GM12878 (cell line): ENCODE measurements around the gene ERC1. TPM values are rescaled to one million over a fixed set of nuclear protein-coding genes. Genes with fewer than 3 reads are reported as not detected.

Source experiments
- ATAC-seq: fragments of 200-7000 bp; cut with Tn5 transposase; 3 replicates; pipeline ENCODE4 v1.9.1; 2020; ENCODE audit warnings: mild to moderate bottlenecking, moderate library complexity
- BruUV-seq: library from RNA; stranded (reverse); fragments of 400-500 nt; replicated peaks from 2 replicates; lab custom pipeline; 2021; lab: Mats Ljungman, UMichigan
- CTCF ChIA-PET: fragments of 300-600 bp; sonication (Branson Sonifier 250); formaldehyde crosslinking; extraction: SDS; loops from one replicate; lab custom pipeline; 2021; ENCODE audit warnings: inconsistent platforms; lab: Yijun Ruan, JAX
- POLR2A ChIA-PET: fragments of 350-600 bp; formaldehyde crosslinking; extraction: SDS; loops from one replicate; lab custom pipeline; 2021; ENCODE audit warnings: inconsistent platforms; lab: Charles Lee
- RAD21 ChIA-PET: fragments of 300-600 bp; sonication (Branson Sonifier 250); formaldehyde crosslinking; loops from one replicate; lab custom pipeline; 2023; ENCODE audit warnings: antibody characterized with exemption; ENCODE audit not compliant: unreplicated experiment; lab: Charles Lee
- SMC1A ChIA-PET: fragments of 300-600 bp; sonication (Branson Sonifier 250); formaldehyde crosslinking; loops from one replicate; lab custom pipeline; 2023; ENCODE audit not compliant: unreplicated experiment, uncharacterized antibody; lab: Charles Lee
- DNase-seq: peaks from one replicate; pipeline ENCODE4 v3.0.0-alpha.2; 2011; ENCODE audit warnings: low read depth, low spot score
- FAIRE-seq: peaks from 3 replicates; lab custom pipeline; 2011; peaks lifted over from hg19 to GRCh38; lab: Jason Lieb, UNC
- H2AFZ ChIP-seq: 2 replicates; pipeline ENCODE4 v1.6.0; 2011; ENCODE audit warnings: low read depth, low read length, control low read depth; ENCODE audit not compliant: control insufficient read depth
- H3K27ac ChIP-seq: 2 replicates; pipeline ENCODE4 v1.5.1; 2011; ENCODE audit warnings: control low read depth; ENCODE audit not compliant: control insufficient read depth, insufficient read depth
- H3K27me3 ChIP-seq, 2 experiments: replicated peaks in 1 of 2; 2 replicates each; pipeline versions ENCODE4 v1.6.0 to v1.6.1; 2011; ENCODE audit warnings: low read length in 1 of 2; ENCODE audit not compliant: control insufficient read depth in 2 of 2, insufficient read depth in 2 of 2
- H3K36me3 ChIP-seq, 2 experiments: 2 replicates each; pipeline ENCODE4 v1.5.1; 2011; ENCODE audit warnings: low read length in 1 of 2; ENCODE audit not compliant: control insufficient read depth in 2 of 2, insufficient read depth in 2 of 2
- H3K4me1 ChIP-seq: 2 replicates; pipeline ENCODE4 v1.6.1; 2011; ENCODE audit warnings: mild to moderate bottlenecking, low read length, moderate library complexity, mixed read lengths; ENCODE audit not compliant: control insufficient read depth, insufficient read depth
- H3K4me2 ChIP-seq: 2 replicates; pipeline ENCODE4 v1.6.0; 2011; ENCODE audit warnings: control low read depth; ENCODE audit not compliant: control insufficient read depth, insufficient read depth
- H3K4me3 ChIP-seq: fragments of 200-600 bp; sonication (generic); 2 replicates; pipeline ENCODE4 v1.5.1; 2016
- H3K79me2 ChIP-seq: 2 replicates; pipeline ENCODE4 v1.6.0; 2011; ENCODE audit warnings: low read length; ENCODE audit not compliant: control insufficient read depth, insufficient read depth
- H3K9ac ChIP-seq: 2 replicates; pipeline ENCODE4 v1.8.0; 2011; ENCODE audit warnings: low read length, control low read depth, mixed read lengths; ENCODE audit not compliant: control insufficient read depth, insufficient read depth
- H3K9me3 ChIP-seq: replicated peaks from 3 replicates; pipeline ENCODE4 v1.5.1; 2011; ENCODE audit warnings: mild to moderate bottlenecking, low read length; ENCODE audit not compliant: control insufficient read depth, insufficient read depth
- H4K20me1 ChIP-seq: 2 replicates; pipeline ENCODE4 v1.6.0; 2011; ENCODE audit not compliant: control insufficient read depth, insufficient read depth
- CREM ChIP-seq: IDR thresholded peaks from 2 replicates; pipeline ENCODE4 v1.6.1; 2014; ENCODE audit warnings: antibody characterized with exemption, low read depth
- E4F1 ChIP-seq: fragments of 450-650 bp; IDR thresholded peaks from 2 replicates; pipeline ENCODE4 v1.6.1; 2018; ENCODE audit warnings: borderline replicate concordance, mild to moderate bottlenecking; ENCODE audit not compliant: partially characterized antibody
- GATAD2B ChIP-seq: fragments of 450-650 bp; conservative IDR thresholded peaks from 2 replicates; pipeline ENCODE4 v1.6.1; 2017; ENCODE audit warnings: low read depth, mild to moderate bottlenecking, moderate library complexity
- JUND ChIP-seq: IDR thresholded peaks from 2 replicates; pipeline ENCODE4 v1.6.1; 2012; ENCODE audit warnings: low read depth, mild to moderate bottlenecking, low read length, improper control_type of control experiment, moderate library complexity
- KLF5 ChIP-seq: fragments of 450-650 bp; IDR thresholded peaks from 2 replicates; pipeline ENCODE4 v1.6.1; 2014; ENCODE audit warnings: mild to moderate bottlenecking; ENCODE audit not compliant: partially characterized antibody
- NBN ChIP-seq: fragments of 450-650 bp; IDR thresholded peaks from 2 replicates; pipeline ENCODE4 v1.6.1; 2016
- POLR2AphosphoS5 ChIP-seq: IDR thresholded peaks from 2 replicates; pipeline ENCODE4 v1.6.1; 2011; ENCODE audit warnings: mild to moderate bottlenecking, low read length, inconsistent platforms
- RAD21 ChIP-seq: IDR thresholded peaks from 2 replicates; pipeline ENCODE4 v1.6.1; 2011; ENCODE audit warnings: mild to moderate bottlenecking, low read depth, low read length, moderate library complexity; ENCODE audit not compliant: insufficient read depth
- RB1 ChIP-seq: fragments of 450-650 bp; formaldehyde crosslinking; IDR thresholded peaks from 2 replicates; pipeline ENCODE4 v1.6.1; 2017; ENCODE audit warnings: mild to moderate bottlenecking, borderline replicate concordance
- ZNF274 ChIP-seq: IDR thresholded peaks from one replicate; pipeline ENCODE4 v1.8.0; 2011; ENCODE audit not compliant: insufficient read length, insufficient read depth
- ZNF384 ChIP-seq: IDR thresholded peaks from 2 replicates; pipeline ENCODE4 v1.6.1; 2012; ENCODE audit warnings: low read depth, mild to moderate bottlenecking, low read length, improper control_type of control experiment, borderline replicate concordance
- in situ Hi-C: fragments of 300-500 bp; cut with MboI; formaldehyde crosslinking; loops from 9 replicates; pipeline ENCODE4 v1.14.3; 2018; ENCODE audit warnings: mixed read lengths
- intact Hi-C: fragments of 100-400 bp; cut with micrococcal nuclease; formaldehyde crosslinking; loops from one replicate; pipeline ENCODE4 v1.14.2; 2022; ENCODE audit not compliant: unreplicated experiment
- polyA plus RNA-seq, 11 experiments: library from polyadenylated mRNA; depleted of rRNA in 4 of 11; unstranded in 6 of 11; stranded (reverse) in 5 of 11; fragments of >200 nt; fragmentation: Nextera tagmentation in 4 of 11; fragmentation: Illumina TruSeq in 1 of 11; extraction: Ambion mirVana in 4 of 11; extraction: Trizol in 1 of 11; gene quantifications; 1 replicate in 1 of 11; 2 replicates in 10 of 11; pipeline versions ENCODE4 v1.2.1 to v1.2.3, GENCODE V29; 2011 to 2016; ENCODE audit warnings: inconsistent platforms in 2 of 11, missing spikeins in 2 of 11, low read depth in 1 of 11
- total RNA-seq, 4 experiments: library from RNA; depleted of rRNA in 3 of 4; stranded (reverse); fragments of >200 nt in 3 of 4; fragmentation: Illumina TruSeq in 1 of 4; extraction: Trizol in 1 of 4; gene quantifications; 2 replicates each; pipeline versions ENCODE4 v1.2.1 to v1.2.3, GENCODE V29; 2013 to 2021
- TF ChIP-seq, protein P1 (sequence below): fragments of 450-650 bp; IDR thresholded peaks from 2 replicates; pipeline ENCODE4 v1.6.1; 2017; ENCODE audit warnings: low read depth, mild to moderate bottlenecking, moderate library complexity
- TF ChIP-seq, protein P2 (sequence below): IDR thresholded peaks from 2 replicates; pipeline ENCODE4 v1.6.1; 2012; ENCODE audit warnings: low read depth, low read length, improper control_type of control experiment
- TF ChIP-seq, protein P3 (sequence below): fragments of 450-650 bp; IDR thresholded peaks from 2 replicates; pipeline ENCODE4 v1.6.1; 2017; ENCODE audit warnings: mild to moderate bottlenecking, moderate library complexity

The ERC1 gene
- total and polyA plus RNA-seq, 10 of the 15 experiments (the other 5 are each of a cell fraction or from before 2014, with no cell fraction given) = 0.75 to 8.0 (median 5.0) TPM

- no peaks in the 10 kb centered on the region for H4K20me1 ChIP-seq
- ChIA-PET RAD21 (interaction anchor here (1.0 kb wide), 1 partner anchor 33 kb away, joined by 3 read pairs; no protein-coding TSS in a partner anchor), SMC1A (interaction anchor here (0.7 to 1.3 kb wide), 2 partner anchors 17 to 66 kb away, joined by 3 to 4 read pairs; no protein-coding TSS in a partner anchor), POLR2A (interaction anchor here (0.6 kb wide), 1 partner anchor 73 kb away, joined by 3 read pairs; no protein-coding TSS in a partner anchor), CTCF (interaction anchor here (0.7 to 1.6 kb wide), 3 partner anchors 9 to 266 kb away, joined by 3 to 4 read pairs (median 3); no protein-coding TSS in a partner anchor)
- H3K4me2 ChIP-seq = no peak overlapping the region
- no TSS peak for BruUV-seq
- TF ChIP-seq RB1 = no peak
- no peak for TF ChIP-seq NBN
- TF ChIP-seq RAD21 = no peak
- TF ChIP-seq E4F1 = no peak
- TF ChIP-seq POLR2AphosphoS5 = no peak
- TF ChIP-seq, protein P1, sequence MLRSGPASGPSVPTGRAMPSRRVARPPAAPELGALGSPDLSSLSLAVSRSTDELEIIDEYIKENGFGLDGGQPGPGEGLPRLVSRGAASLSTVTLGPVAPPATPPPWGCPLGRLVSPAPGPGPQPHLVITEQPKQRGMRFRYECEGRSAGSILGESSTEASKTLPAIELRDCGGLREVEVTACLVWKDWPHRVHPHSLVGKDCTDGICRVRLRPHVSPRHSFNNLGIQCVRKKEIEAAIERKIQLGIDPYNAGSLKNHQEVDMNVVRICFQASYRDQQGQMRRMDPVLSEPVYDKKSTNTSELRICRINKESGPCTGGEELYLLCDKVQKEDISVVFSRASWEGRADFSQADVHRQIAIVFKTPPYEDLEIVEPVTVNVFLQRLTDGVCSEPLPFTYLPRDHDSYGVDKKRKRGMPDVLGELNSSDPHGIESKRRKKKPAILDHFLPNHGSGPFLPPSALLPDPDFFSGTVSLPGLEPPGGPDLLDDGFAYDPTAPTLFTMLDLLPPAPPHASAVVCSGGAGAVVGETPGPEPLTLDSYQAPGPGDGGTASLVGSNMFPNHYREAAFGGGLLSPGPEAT = no peak
- TF ChIP-seq, protein P2, sequence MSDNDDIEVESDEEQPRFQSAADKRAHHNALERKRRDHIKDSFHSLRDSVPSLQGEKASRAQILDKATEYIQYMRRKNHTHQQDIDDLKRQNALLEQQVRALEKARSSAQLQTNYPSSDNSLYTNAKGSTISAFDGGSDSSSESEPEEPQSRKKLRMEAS = no peak
- no peak for TF ChIP-seq ZNF274
- no peak for TF ChIP-seq CREM
- TF ChIP-seq JUND = no peak
- no peak for TF ChIP-seq KLF5
- TF ChIP-seq, protein P3, sequence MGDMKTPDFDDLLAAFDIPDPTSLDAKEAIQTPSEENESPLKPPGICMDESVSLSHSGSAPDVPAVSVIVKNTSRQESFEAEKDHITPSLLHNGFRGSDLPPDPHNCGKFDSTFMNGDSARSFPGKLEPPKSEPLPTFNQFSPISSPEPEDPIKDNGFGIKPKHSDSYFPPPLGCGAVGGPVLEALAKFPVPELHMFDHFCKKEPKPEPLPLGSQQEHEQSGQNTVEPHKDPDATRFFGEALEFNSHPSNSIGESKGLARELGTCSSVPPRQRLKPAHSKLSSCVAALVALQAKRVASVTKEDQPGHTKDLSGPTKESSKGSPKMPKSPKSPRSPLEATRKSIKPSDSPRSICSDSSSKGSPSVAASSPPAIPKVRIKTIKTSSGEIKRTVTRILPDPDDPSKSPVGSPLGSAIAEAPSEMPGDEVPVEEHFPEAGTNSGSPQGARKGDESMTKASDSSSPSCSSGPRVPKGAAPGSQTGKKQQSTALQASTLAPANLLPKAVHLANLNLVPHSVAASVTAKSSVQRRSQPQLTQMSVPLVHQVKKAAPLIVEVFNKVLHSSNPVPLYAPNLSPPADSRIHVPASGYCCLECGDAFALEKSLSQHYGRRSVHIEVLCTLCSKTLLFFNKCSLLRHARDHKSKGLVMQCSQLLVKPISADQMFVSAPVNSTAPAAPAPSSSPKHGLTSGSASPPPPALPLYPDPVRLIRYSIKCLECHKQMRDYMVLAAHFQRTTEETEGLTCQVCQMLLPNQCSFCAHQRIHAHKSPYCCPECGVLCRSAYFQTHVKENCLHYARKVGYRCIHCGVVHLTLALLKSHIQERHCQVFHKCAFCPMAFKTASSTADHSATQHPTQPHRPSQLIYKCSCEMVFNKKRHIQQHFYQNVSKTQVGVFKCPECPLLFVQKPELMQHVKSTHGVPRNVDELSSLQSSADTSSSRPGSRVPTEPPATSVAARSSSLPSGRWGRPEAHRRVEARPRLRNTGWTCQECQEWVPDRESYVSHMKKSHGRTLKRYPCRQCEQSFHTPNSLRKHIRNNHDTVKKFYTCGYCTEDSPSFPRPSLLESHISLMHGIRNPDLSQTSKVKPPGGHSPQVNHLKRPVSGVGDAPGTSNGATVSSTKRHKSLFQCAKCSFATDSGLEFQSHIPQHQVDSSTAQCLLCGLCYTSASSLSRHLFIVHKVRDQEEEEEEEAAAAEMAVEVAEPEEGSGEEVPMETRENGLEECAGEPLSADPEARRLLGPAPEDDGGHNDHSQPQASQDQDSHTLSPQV = no peak
- no peak for TF ChIP-seq GATAD2B
- TF ChIP-seq ZNF384 = no peak
- no peak overlapping the region for H2AFZ ChIP-seq
- H3K9ac ChIP-seq = no peak overlapping the region
- FAIRE-seq (no peak), ATAC-seq (no peak), DNase-seq (no peak)
- H3K4me1 ChIP-seq = no peaks in the 10 kb centered on the region
- in situ Hi-C loops (no loop called here), intact Hi-C loops (no loop called here)
- H3K9me3 ChIP-seq = peaks cover 7% of the 10 kb centered on the region
- H3K4me3 ChIP-seq = no peak overlapping the region
- no peaks in the 10 kb centered on the region for H3K27me3 ChIP-seq
- no peaks in the 10 kb centered on the region for H3K36me3 ChIP-seq
- H3K79me2 ChIP-seq = no peaks in the 10 kb centered on the region
- H3K27ac ChIP-seq = no peak overlapping the region
These were observed 68.1 kb downstream of the ERC1 start for GRCh38 chr12:1059162-1059561.
